ENCODE data around the gene GATA6.

Gene GATA6

DNA sequence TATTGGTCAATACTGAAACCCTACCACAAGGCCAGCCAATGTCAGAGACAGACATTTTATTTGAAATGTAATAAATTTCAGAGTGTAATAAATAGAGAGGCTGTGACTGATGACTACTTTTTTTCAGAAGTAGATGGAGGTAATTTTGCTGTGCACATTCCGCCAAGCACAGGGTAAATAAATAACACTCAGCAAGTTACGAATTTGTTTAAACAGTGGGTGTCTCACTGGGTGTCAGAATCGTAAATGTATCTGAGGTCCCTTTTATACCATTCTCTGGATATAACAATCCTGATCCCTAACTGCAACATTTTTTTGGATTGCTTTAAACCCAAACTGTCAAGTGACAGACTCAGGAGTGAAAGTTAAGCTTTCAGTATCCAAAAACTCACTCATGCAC lies 74.1 kb downstream of the GATA6 start:
- no peak for DNase-seq (ENCODE audit: low read depth in 2 of 2)

DNA sequence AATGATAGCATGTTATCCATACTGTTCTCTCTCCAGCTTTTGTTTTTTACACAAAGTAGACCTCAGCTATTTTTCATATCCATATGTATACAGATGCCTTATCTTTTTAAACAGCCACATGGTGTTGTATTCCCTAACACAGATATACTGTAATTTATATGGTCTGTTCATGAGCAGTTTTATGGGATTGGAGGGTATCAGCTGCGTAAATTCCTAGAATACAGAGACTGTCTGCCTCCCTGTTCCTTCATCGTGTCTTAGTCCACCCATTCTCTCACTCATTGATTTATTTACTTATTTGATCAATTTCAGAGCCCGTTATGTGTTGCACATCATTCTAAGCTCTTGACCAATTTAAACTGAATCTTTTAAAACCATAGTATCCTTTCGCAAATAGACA lies 80.6 kb downstream of the GATA6 start:
- DNase-seq (ENCODE audit: low read depth in 2 of 2): no peak

DNA sequence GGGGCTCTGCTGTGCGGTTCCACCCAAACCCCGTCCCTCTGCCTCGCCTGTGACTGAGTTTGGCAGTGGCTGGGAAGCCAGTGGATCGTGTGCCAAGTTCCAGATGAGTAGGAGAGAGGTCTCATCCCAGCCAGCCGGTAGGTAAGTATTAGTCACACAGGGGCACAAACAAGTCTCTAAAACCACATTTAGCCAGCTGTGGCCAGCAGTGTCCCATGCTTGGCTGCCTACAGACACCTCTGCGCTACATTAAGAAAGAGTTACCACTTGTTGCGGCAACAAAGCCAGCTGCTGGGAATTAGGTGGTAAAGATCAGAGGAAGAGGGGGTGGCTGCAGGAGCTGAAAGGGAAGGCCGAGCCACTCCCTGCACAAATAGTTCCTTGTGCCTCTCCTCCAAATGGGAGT lies 81.2 kb downstream of the GATA6 start:
- DNase-seq (ENCODE audit: low read depth in 2 of 2): no peak

Measured in stimulated activated CD4-positive, alpha-beta T cell treated with anti-CD3 and anti-CD28 coated beads, Interleukin-1b, Interleukin-23, amount 100 ng/mL, for 1 hour (primary cell).